C4-2B (cell line): ENCODE data around the gene PLPP3.

Experiments used
- ZFX ChIP-seq: fragments of 450-650 bp; IDR thresholded peaks from 2 replicates; pipeline ENCODE4 v1.6.1; 2017
- TF ChIP-seq, protein P1 (sequence below): fragments of 450-650 bp; conservative IDR thresholded peaks from 2 replicates; pipeline ENCODE4 v1.5.1; 2017; ENCODE audit warnings: mild to moderate bottlenecking

GRCh38 chr1:56571448-56571847 lies 7.9 kb downstream of the PLPP3 start:
- TF ChIP-seq, protein P1, sequence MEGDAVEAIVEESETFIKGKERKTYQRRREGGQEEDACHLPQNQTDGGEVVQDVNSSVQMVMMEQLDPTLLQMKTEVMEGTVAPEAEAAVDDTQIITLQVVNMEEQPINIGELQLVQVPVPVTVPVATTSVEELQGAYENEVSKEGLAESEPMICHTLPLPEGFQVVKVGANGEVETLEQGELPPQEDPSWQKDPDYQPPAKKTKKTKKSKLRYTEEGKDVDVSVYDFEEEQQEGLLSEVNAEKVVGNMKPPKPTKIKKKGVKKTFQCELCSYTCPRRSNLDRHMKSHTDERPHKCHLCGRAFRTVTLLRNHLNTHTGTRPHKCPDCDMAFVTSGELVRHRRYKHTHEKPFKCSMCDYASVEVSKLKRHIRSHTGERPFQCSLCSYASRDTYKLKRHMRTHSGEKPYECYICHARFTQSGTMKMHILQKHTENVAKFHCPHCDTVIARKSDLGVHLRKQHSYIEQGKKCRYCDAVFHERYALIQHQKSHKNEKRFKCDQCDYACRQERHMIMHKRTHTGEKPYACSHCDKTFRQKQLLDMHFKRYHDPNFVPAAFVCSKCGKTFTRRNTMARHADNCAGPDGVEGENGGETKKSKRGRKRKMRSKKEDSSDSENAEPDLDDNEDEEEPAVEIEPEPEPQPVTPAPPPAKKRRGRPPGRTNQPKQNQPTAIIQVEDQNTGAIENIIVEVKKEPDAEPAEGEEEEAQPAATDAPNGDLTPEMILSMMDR, result no peak
- no peak for TF ChIP-seq ZFX
